OCI-LY7 (cell line): ENCODE results near the gene KRT75. TPM values are rescaled to one million over a fixed set of nuclear protein-coding genes. Genes with fewer than 3 reads are reported as not detected.

ENCODE experiments used
- BruUV-seq: library from RNA; stranded (reverse); fragments of 400-500 nt; replicated peaks from 2 replicates; lab custom pipeline; 2021; lab: Mats Ljungman, UMichigan
- CTCF ChIA-PET: fragments of 300-600 bp; sonication (Branson Sonifier 250); formaldehyde crosslinking; loops from one replicate; lab custom pipeline; 2022; ENCODE audit warnings: antibody characterized with exemption; ENCODE audit not compliant: unreplicated experiment; lab: Charles Lee
- POLR2A ChIA-PET: fragments of 300-600 bp; sonication (Branson Sonifier 250); formaldehyde crosslinking; loops from one replicate; lab custom pipeline; 2022; ENCODE audit warnings: antibody characterized with exemption; lab: Charles Lee
- DNase-seq: peaks from one replicate; pipeline ENCODE4 v3.0.0-alpha.2; 2015; ENCODE audit warnings: low spot score
- H2AFZ ChIP-seq: fragments of 200-600 bp; sonication (generic), shearing (Covaris generic); 2 replicates; pipeline ENCODE4 v1.6.1; 2014; ENCODE audit warnings: mild to moderate bottlenecking, antibody characterized with exemption, low read length, moderate library complexity
- H3K27ac ChIP-seq: fragments of 200-600 bp; sonication (generic); 2 replicates; pipeline ENCODE4 v1.5.1; 2014; ENCODE audit warnings: mixed run types, low read depth, mild to moderate bottlenecking, moderate library complexity, low read length, inconsistent platforms; ENCODE audit not compliant: poor library complexity, severe bottlenecking
- H3K36me3 ChIP-seq: fragments of 200-600 bp; sonication (generic); 2 replicates; pipeline ENCODE4 v1.6.1; 2014; ENCODE audit warnings: mild to moderate bottlenecking, antibody characterized with exemption, low read length, moderate library complexity, mixed read lengths; ENCODE audit not compliant: insufficient read depth
- H3K4me1 ChIP-seq: fragments of 200-600 bp; sonication (generic); 2 replicates; pipeline ENCODE4 v1.5.1; 2014; ENCODE audit warnings: mild to moderate bottlenecking, low read length; ENCODE audit not compliant: insufficient read depth, poor library complexity, severe bottlenecking
- H3K4me2 ChIP-seq: fragments of 200-600 bp; sonication (generic); 2 replicates; pipeline ENCODE4 v1.6.1; 2014; ENCODE audit warnings: mild to moderate bottlenecking, low read length
- H3K4me3 ChIP-seq: fragments of 200-600 bp; sonication (generic); 2 replicates; pipeline ENCODE4 v1.5.1; 2014; ENCODE audit warnings: mild to moderate bottlenecking, low read depth, low read length; ENCODE audit not compliant: poor library complexity, severe bottlenecking
- H3K79me2 ChIP-seq: fragments of 200-600 bp; sonication (generic); 2 replicates; pipeline ENCODE4 v1.6.1; 2016; ENCODE audit warnings: low read depth, mild to moderate bottlenecking, low read length, moderate library complexity, mixed read lengths; ENCODE audit not compliant: insufficient read depth
- H3K9me2 ChIP-seq: fragments of 200-600 bp; sonication (generic); 2 replicates; pipeline ENCODE4 v1.6.1; 2016; ENCODE audit warnings: mild to moderate bottlenecking, low read length, mixed read lengths; ENCODE audit not compliant: insufficient read depth
- H3K9me3 ChIP-seq: fragments of 200-600 bp; sonication (generic); 2 replicates; pipeline ENCODE4 v1.6.1; 2014; ENCODE audit warnings: mild to moderate bottlenecking, mixed run types, low read length, mixed read lengths
- H4K20me1 ChIP-seq: fragments of 200-600 bp; sonication (generic); 2 replicates; pipeline ENCODE4 v1.6.1; 2014; ENCODE audit warnings: mild to moderate bottlenecking, antibody characterized with exemption, low read length, moderate library complexity, mixed read lengths; ENCODE audit not compliant: insufficient read depth
- CTCF ChIP-seq: fragments of 200-600 bp; sonication (generic); conservative IDR thresholded peaks from 2 replicates; pipeline ENCODE4 v1.5.1; 2014; ENCODE audit warnings: mild to moderate bottlenecking, antibody characterized with exemption, low read length, moderate library complexity, mixed read lengths
- EZH2phosphoT487 ChIP-seq: fragments of 200-600 bp; sonication (generic); IDR thresholded peaks from 2 replicates; pipeline ENCODE4 v1.6.1; 2018; ENCODE audit warnings: low read depth, borderline replicate concordance, mild to moderate bottlenecking, mixed run types, antibody characterized with exemption, low read length, moderate library complexity, mixed read lengths
- intact Hi-C: fragments of 100-400 bp; cut with micrococcal nuclease; formaldehyde crosslinking; loops from one replicate; pipeline ENCODE4 v1.10.0; 2022; ENCODE audit not compliant: unreplicated experiment
- total RNA-seq, 2 experiments: library from RNA; depleted of rRNA in 1 of 2; stranded (reverse); fragments of >200 nt in 1 of 2; shearing (Covaris generic) in 1 of 2; gene quantifications; 2 replicates each; pipeline ENCODE4 v1.2.3, GENCODE V29; 2014 to 2022

Gene KRT75
- total RNA-seq, 2 experiments from 2014 or later, result not detected

- H3K4me1 ChIP-seq, result no peaks in the 10 kb centered on the region
- POLR2A ChIA-PET, result interaction anchor here (0.7 kb wide), 1 partner anchor 204 kb away, joined by 4 read pairs; no protein-coding TSS in a partner anchor
- no peak overlapping the region for H2AFZ ChIP-seq
- DNase-seq, result no peak
- no peaks in the 10 kb centered on the region for H3K9me2 ChIP-seq
- TF ChIP-seq EZH2phosphoT487, result no peak
- no peak for TF ChIP-seq CTCF
- intact Hi-C loops, result no loop called here
- H3K9me3 ChIP-seq, result no peaks in the 10 kb centered on the region
- H3K4me2 ChIP-seq, result no peak overlapping the region
- H3K36me3 ChIP-seq, result no peaks in the 10 kb centered on the region
- no TSS peak for BruUV-seq
- H4K20me1 ChIP-seq, result no peaks in the 10 kb centered on the region
- no peaks in the 10 kb centered on the region for H3K79me2 ChIP-seq
- H3K4me3 ChIP-seq, result no peak overlapping the region
- CTCF ChIA-PET, result no interaction called here
- H3K27ac ChIP-seq, result no peak overlapping the region
These were observed 36.0 kb downstream of the KRT75 start for GRCh38 chr12:52398176-52398575.

GRCh38 chr12:52396656-52397055 is 37.5 kb downstream of the KRT75 start:
- H3K4me1 ChIP-seq, result no peaks in the 10 kb centered on the region
- H3K36me3 ChIP-seq, result no peaks in the 10 kb centered on the region
- no peak overlapping the region for H3K4me3 ChIP-seq
- intact Hi-C loops, result no loop called here
- no peak for DNase-seq
- ChIA-PET CTCF (no interaction called here), POLR2A (no interaction called here)
- H3K9me3 ChIP-seq, result no peaks in the 10 kb centered on the region
- no peak overlapping the region for H3K4me2 ChIP-seq
- TF ChIP-seq CTCF, result no peak
- TF ChIP-seq EZH2phosphoT487, result no peak
- H3K27ac ChIP-seq, result no peak overlapping the region
- H4K20me1 ChIP-seq, result no peaks in the 10 kb centered on the region
- no peaks in the 10 kb centered on the region for H3K9me2 ChIP-seq
- no peaks in the 10 kb centered on the region for H3K79me2 ChIP-seq
- H2AFZ ChIP-seq, result no peak overlapping the region
- BruUV-seq, result no TSS peak

GRCh38 chr12:52395761-52396434 is 38.3 kb downstream of the KRT75 start:
- Histone ChIP-seq H3K4me3 (no peak overlapping the region), H3K79me2 (no peaks in the 10 kb centered on the region), H3K4me2 (no peak overlapping the region), H3K36me3 (no peaks in the 10 kb centered on the region), H3K27ac (no peak overlapping the region), H3K4me1 (no peaks in the 10 kb centered on the region), H4K20me1 (no peaks in the 10 kb centered on the region), H3K9me2 (no peaks in the 10 kb centered on the region), H2AFZ (no peak overlapping the region), H3K9me3 (no peaks in the 10 kb centered on the region)
- POLR2A ChIA-PET, result interaction anchor here (1.0 kb wide), 1 partner anchor 441 kb away, joined by 3 read pairs; no protein-coding TSS in a partner anchor
- BruUV-seq, result no TSS peak
- TF ChIP-seq EZH2phosphoT487 (no peak), CTCF (peak; percentile 74)
- intact Hi-C loops, result no loop called here
- CTCF ChIA-PET, result no interaction called here
- peak; percentile 33 for DNase-seq
